ENCODE data around the gene NPW. TPM values are rescaled to one million over a fixed set of nuclear protein-coding genes. Genes with fewer than 3 reads are reported as not detected.

The NPW gene
- total RNA-seq, 1 experiment from 2014 or later: 7.1 TPM

GRCh38 chr16:2058420-2058819 is 38.8 kb downstream of the NPW start:
- no peak overlapping the region for H3K27ac ChIP-seq (ENCODE audit: insufficient read length, low read depth, low read length)
- H3K18ac ChIP-seq (ENCODE audit: insufficient read length, low read depth, low read length): no peak overlapping the region
- no peak overlapping the region for H2BK5ac ChIP-seq (ENCODE audit: insufficient read length, low read length)
- no peaks in the 10 kb centered on the region for H3K79me1 ChIP-seq (ENCODE audit: insufficient read depth, low read depth, low read length, poor library complexity, severe bottlenecking)
- no peak overlapping the region; a peak in 1 of 5 replicates for H3K4me3 Mint-ChIP-seq
- H3K79me2 ChIP-seq (ENCODE audit: insufficient read depth, low read length): no peaks in the 10 kb centered on the region
- no peaks in the 10 kb centered on the region for H3K23me2 ChIP-seq (ENCODE audit: insufficient read length, low read depth, low read length, poor library complexity, severe bottlenecking)
- H3T11ph ChIP-seq (ENCODE audit: low read length): no peak overlapping the region
- no peak overlapping the region for H2AK5ac ChIP-seq (ENCODE audit: insufficient read length, low read length)
- no peaks in the 10 kb centered on the region for H3K9me3 Mint-ChIP-seq
- no peak overlapping the region for H3K9ac ChIP-seq (ENCODE audit: extremely low read depth, insufficient read length, low read length)
- H2BK12ac ChIP-seq (ENCODE audit: insufficient read length, low read depth, low read length): no peak overlapping the region
- no peaks in the 10 kb centered on the region for H3K4me1 ChIP-seq (ENCODE audit: insufficient read depth, low read length)
- no peaks in the 10 kb centered on the region for H3K27me3 ChIP-seq (ENCODE audit: insufficient read depth, low read length)
- no peak overlapping the region for H3K23ac ChIP-seq (ENCODE audit: insufficient read length, low read depth, low read length)
- no peak for TF ChIP-seq CTCF (conservative IDR thresholded peaks at IDR 0.05)
- H4K91ac ChIP-seq (ENCODE audit: insufficient read length, low read depth, low read length): no peak overlapping the region
- H3K27me3 Mint-ChIP-seq (ENCODE audit: low read depth): no peaks in the 10 kb centered on the region
- no peak overlapping the region for H2BK20ac ChIP-seq (ENCODE audit: low read depth, low read length, poor library complexity, severe bottlenecking)
- no peaks in the 10 kb centered on the region for H3K4me1 Mint-ChIP-seq
- no CpG with 5 or more reads among the region's 13 CpGs for WGBS (ENCODE audit: extremely low coverage, insufficient read length, low lambda C conversion rate)
- peak overlapping the region; percentile 25 to 95 (median 30); a peak in 4 of 7 replicates for H3K27ac Mint-ChIP-seq
- H3K4ac ChIP-seq (ENCODE audit: low read depth, low read length): no peak overlapping the region
- H2BK120ac ChIP-seq (ENCODE audit: low read depth, low read length, poor library complexity, severe bottlenecking): no peak overlapping the region
- H3K36me3 Mint-ChIP-seq (ENCODE audit: insufficient read depth in 1 of 3, low read depth in 3 of 3): peaks cover 4 to 30% (median 23%) of the 10 kb centered on the region in 3 experiments; a peak in 5 of 7 replicates
- H2BK15ac ChIP-seq (ENCODE audit: low read depth, low read length): no peak overlapping the region
- no peak overlapping the region for H3K4me2 ChIP-seq (ENCODE audit: insufficient read depth, insufficient read length, low read length)
- no peak overlapping the region for H3K14ac ChIP-seq (ENCODE audit: insufficient read depth, low read length)
- DNase-seq: no peak
- no peak overlapping the region for H2AFZ ChIP-seq (ENCODE audit: low read length)
- no peak overlapping the region for H4K5ac ChIP-seq (ENCODE audit: insufficient read length, low read depth, low read length)
- peaks cover 2% of the 10 kb centered on the region for H4K20me1 ChIP-seq (ENCODE audit: control insufficient read depth, insufficient read depth, insufficient read length)
- no peak overlapping the region for H4K8ac ChIP-seq (replicated peaks; ENCODE audit: insufficient read length, low read depth, low read length)
- no peak overlapping the region for H3K56ac ChIP-seq (ENCODE audit: insufficient read length, low read depth, low read length)
- no peaks in the 10 kb centered on the region for H3K9me3 ChIP-seq (ENCODE audit: control insufficient read depth, low read depth, low read length)

All from H9 (cell line).